GM23248 (cell line): ENCODE data around the gene MYO5A.

Experiments used
- EZH2 ChIP-seq: fragments of 200-600 bp; sonication (generic); IDR thresholded peaks from 2 replicates; pipeline ENCODE4 v1.6.1; 2018; ENCODE audit warnings: antibody characterized with exemption, mild to moderate bottlenecking; ENCODE audit not compliant: insufficient read depth, poor library complexity, severe bottlenecking
- EZH2phosphoT487 ChIP-seq: fragments of 200-600 bp; sonication (generic); IDR thresholded peaks from 2 replicates; pipeline ENCODE4 v1.6.1; 2018; ENCODE audit warnings: antibody characterized with exemption, moderate library complexity, mild to moderate bottlenecking, low read depth; ENCODE audit not compliant: insufficient read depth

GRCh38 chr15:52348056-52348745 lies 180.5 kb downstream of the MYO5A start:
- TF ChIP-seq EZH2 (no peak), EZH2phosphoT487 (no peak)
